WTC11 (cell line): ENCODE data around the gene OSBPL9.

Experiments
- ATF1 ChIP-seq: sonication (generic); formaldehyde crosslinking; IDR thresholded peaks from 2 replicates; pipeline ENCODE4 v1.8.1; 2023; ENCODE audit warnings: mild to moderate bottlenecking, moderate library complexity, missing genetic modification reagents
- ATF3 ChIP-seq: sonication (generic); formaldehyde crosslinking; conservative IDR thresholded peaks from 2 replicates; pipeline ENCODE4 v1.8.1; 2022; ENCODE audit warnings: mild to moderate bottlenecking, missing genetic modification reagents
- CREM ChIP-seq: sonication (generic); formaldehyde crosslinking; IDR thresholded peaks from 2 replicates; pipeline ENCODE4 v1.8.1; 2022; ENCODE audit warnings: mild to moderate bottlenecking, missing genetic modification reagents, moderate library complexity
- CTCF ChIP-seq: fragments of 200-600 bp; IDR thresholded peaks from 2 replicates; pipeline ENCODE4 v1.8.0; 2022; ENCODE audit warnings: antibody characterized with exemption
- E2F5 ChIP-seq: sonication (generic); formaldehyde crosslinking; IDR thresholded peaks from 2 replicates; pipeline ENCODE4 v1.8.1; 2022; ENCODE audit warnings: mild to moderate bottlenecking, moderate library complexity, missing genetic modification reagents
- ESRRA ChIP-seq: sonication (generic); formaldehyde crosslinking; IDR thresholded peaks from 2 replicates; pipeline ENCODE4 v1.8.1; 2022; ENCODE audit warnings: mild to moderate bottlenecking, missing genetic modification reagents, borderline replicate concordance
- RELA ChIP-seq: sonication (generic); formaldehyde crosslinking; IDR thresholded peaks from 2 replicates; pipeline ENCODE4 v1.8.1; 2022; ENCODE audit warnings: missing genetic modification reagents, mild to moderate bottlenecking, borderline replicate concordance
- USF1 ChIP-seq: sonication (generic); formaldehyde crosslinking; IDR thresholded peaks from 2 replicates; pipeline ENCODE4 v1.8.0; 2022; ENCODE audit warnings: mild to moderate bottlenecking, missing genetic modification reagents
- ZNF121 ChIP-seq: sonication (generic); formaldehyde crosslinking; IDR thresholded peaks from 2 replicates; pipeline ENCODE4 v1.8.0; 2023; ENCODE audit warnings: missing genetic modification reagents
- ZNF532 ChIP-seq: fragments of 250-450 bp; sonication (Bioruptor Pico); IDR thresholded peaks from 2 replicates; pipeline ENCODE4 v1.9.0; 2021; ENCODE audit warnings: mild to moderate bottlenecking, borderline replicate concordance

GRCh38 chr1:51726544-51727225 is 109.8 kb downstream of the OSBPL9 start:
- TF ChIP-seq CTCF = no peak
- TF ChIP-seq USF1 (CRISPR knock-in tag) = no peak
- no peak for TF ChIP-seq RELA (CRISPR knock-in tag)
- TF ChIP-seq ZNF532 (CRISPR knock-in tag) = no peak
- TF ChIP-seq ESRRA = no peak
- no peak for TF ChIP-seq CREM (CRISPR knock-in tag)
- no peak for TF ChIP-seq ATF3 (CRISPR knock-in tag)
- TF ChIP-seq ATF1 (CRISPR knock-in tag) = no peak
- TF ChIP-seq E2F5 (CRISPR knock-in tag) = no peak
- TF ChIP-seq ZNF121 = no peak
